ENCODE data around the gene WDFY1. TPM values are rescaled to one million over a fixed set of nuclear protein-coding genes. Genes with fewer than 3 reads are reported as not detected.
A peak's percentile ranks its signal among the peaks of the same experiment; 100 is the strongest.

WDFY1 gene
- total and polyA plus RNA-seq, 2 experiments from 2014 or later: 54.5 to 127 TPM

- H3F3A ChIP-seq (replicated peaks; ENCODE audit: low read depth): no peaks in the 10 kb centered on the region
- H3K27ac ChIP-seq (ENCODE audit: low read depth): no peak overlapping the region
- no peaks in the 10 kb centered on the region for H3K36me3 ChIP-seq (ENCODE audit: insufficient read depth)
- Mint-ChIP-seq H3K4me3 (no peak overlapping the region), H3K27ac (no peak overlapping the region), H3K4me1 (peaks cover 32% of the 10 kb centered on the region), H3K9me3 (no peaks in the 10 kb centered on the region), H3K36me3 (ENCODE audit: low read depth) (peaks cover under 1% of the 10 kb centered on the region; the same call in 2 of the 3 replicates), H3K27me3 (ENCODE audit: insufficient read depth, low read depth, poor library complexity) (peaks cover 8% of the 10 kb centered on the region)
- H3K4me2 ChIP-seq: no peak overlapping the region
- H4K20me1 ChIP-seq (replicated peaks; ENCODE audit: insufficient read depth): no peaks in the 10 kb centered on the region; the same call in 1 of the 2 replicates
- H3K27me3 ChIP-seq (ENCODE audit: insufficient read depth): no peaks in the 10 kb centered on the region
- H3K79me2 ChIP-seq (replicated peaks; ENCODE audit: insufficient read depth): peaks cover 21% of the 10 kb centered on the region
- no peak overlapping the region for H2AFZ ChIP-seq
- DNase-seq (ENCODE audit: low spot score) (no peak), ATAC-seq (no peak)
- TF ChIP-seq CTCF (conservative IDR thresholded peaks at IDR 0.05; ENCODE audit: low read depth in 2 of 2): no peak
- no peak for TF ChIP-seq STAT1 (IDR thresholded peaks at IDR 0.05; ENCODE audit: unreplicated experiment)
- H3K4me1 ChIP-seq (ENCODE audit: insufficient read depth): peaks cover 36% of the 10 kb centered on the region
- no peaks in the 10 kb centered on the region for H3K9me2 ChIP-seq (ENCODE audit: insufficient read depth)
- H3K4me3 ChIP-seq: no peak overlapping the region
Measured at GRCh38 chr2:223954401-223954800, 9.3 kb upstream of the WDFY1 start.

- H3K36me3 Mint-ChIP-seq (ENCODE audit: low read depth): no peaks in the 10 kb centered on the region; the same call in 2 of the 3 replicates
- H3K4me1 Mint-ChIP-seq: peaks cover 43% of the 10 kb centered on the region
- peaks cover 1% of the 10 kb centered on the region for H3K79me2 ChIP-seq (replicated peaks; ENCODE audit: insufficient read depth)
- H3F3A ChIP-seq (replicated peaks; ENCODE audit: low read depth): no peaks in the 10 kb centered on the region
- ATAC-seq (peak; percentile 15), DNase-seq (ENCODE audit: low spot score) (no peak)
- H3K4me2 ChIP-seq: no peak overlapping the region
- H3K27ac ChIP-seq (ENCODE audit: low read depth): no peak overlapping the region
- no peaks in the 10 kb centered on the region for H3K27me3 ChIP-seq (ENCODE audit: insufficient read depth)
- peak overlapping the region; percentile 75 for H2AFZ ChIP-seq
- no peaks in the 10 kb centered on the region for H3K9me3 Mint-ChIP-seq
- no peaks in the 10 kb centered on the region for H4K20me1 ChIP-seq (replicated peaks; ENCODE audit: insufficient read depth)
- no peak overlapping the region for H3K4me3 ChIP-seq
- H3K27me3 Mint-ChIP-seq (ENCODE audit: insufficient read depth, low read depth, poor library complexity): peaks cover 10% of the 10 kb centered on the region
- no peaks in the 10 kb centered on the region for H3K9me2 ChIP-seq (ENCODE audit: insufficient read depth)
- no peak overlapping the region; the same call in 1 of the 2 replicates for H3K27ac Mint-ChIP-seq
- H3K4me3 Mint-ChIP-seq: no peak overlapping the region
- TF ChIP-seq POLR2AphosphoS5 (IDR thresholded peaks at IDR 0.05; ENCODE audit: low read depth): no peak
- H3K36me3 ChIP-seq (ENCODE audit: insufficient read depth): no peaks in the 10 kb centered on the region
- H3K4me1 ChIP-seq (ENCODE audit: insufficient read depth): peaks cover 35% of the 10 kb centered on the region
Measured at GRCh38 chr2:223952280-223952968, 7.3 kb upstream of the WDFY1 start.

- Histone ChIP-seq H2AFZ (no peak overlapping the region), H3F3A (replicated peaks; ENCODE audit: low read depth) (no peaks in the 10 kb centered on the region), H3K4me3 (no peak overlapping the region), H3K79me2 (replicated peaks; ENCODE audit: insufficient read depth) (0 out of 2 replicates have a peak, but pooled peaks cover 6% of the 10 kb centered on the region), H4K20me1 (replicated peaks; ENCODE audit: insufficient read depth) (no peaks in the 10 kb centered on the region), H3K36me3 (ENCODE audit: insufficient read depth) (no peaks in the 10 kb centered on the region), H3K27ac (ENCODE audit: low read depth) (no peak overlapping the region), H3K9me2 (ENCODE audit: insufficient read depth) (no peaks in the 10 kb centered on the region), H3K27me3 (ENCODE audit: insufficient read depth) (no peaks in the 10 kb centered on the region), H3K4me1 (ENCODE audit: insufficient read depth) (peaks cover 38% of the 10 kb centered on the region), H3K4me2 (peak overlapping the region; percentile 36)
- Mint-ChIP-seq H3K9me3 (no peaks in the 10 kb centered on the region), H3K27me3 (ENCODE audit: insufficient read depth, low read depth, poor library complexity) (peaks cover 9% of the 10 kb centered on the region), H3K36me3 (ENCODE audit: low read depth) (no peaks in the 10 kb centered on the region; the same call in 2 of the 3 replicates), H3K4me3 (0 out of 3 replicates have a peak overlapping the region, but pooled peaks have one; percentile 3), H3K4me1 (peaks cover 46% of the 10 kb centered on the region), H3K27ac (peak overlapping the region; percentile 43; the same call in 1 of the 2 replicates)
- peak; percentile 43 for ATAC-seq
- DNase-seq (ENCODE audit: low spot score): peak; percentile 44
- no peak for TF ChIP-seq REST (IDR thresholded peaks at IDR 0.05; ENCODE audit: unreplicated experiment)
- TF ChIP-seq CTCF (conservative IDR thresholded peaks at IDR 0.05; ENCODE audit: low read depth in 2 of 2): no peak
- no peak for TF ChIP-seq JUNB (IDR thresholded peaks at IDR 0.05; ENCODE audit: unreplicated experiment)
- TF ChIP-seq CREB1 (CRISPR knock-in tag; IDR thresholded peaks at IDR 0.05; ENCODE audit: low read depth): no peak
- TF ChIP-seq NANOG (IDR thresholded peaks at IDR 0.05; ENCODE audit: borderline replicate concordance): no peak
Measured at GRCh38 chr2:223950448-223951347, 5.6 kb upstream of the WDFY1 start.

Measured in GM23338 (cell line).